Measurements from ENCODE around the gene PSMG2.
"Not testable (repeated sequence)": the region's sequence is repeated elsewhere in the genome, so short reads cannot be mapped to it uniquely, and the experiment has no call there.

GRCh38 chr18:12755606-12756005 lies 52.8 kb downstream of the PSMG2 start:
- TF ChIP-seq POLR2A, CTCF (IDR thresholded peaks at IDR 0.05): not testable (repeated sequence)

All from uterus (tissue), 2 donors.